Measurements from ENCODE around the gene SCNM1. TPM values are rescaled to one million over a fixed set of nuclear protein-coding genes. Genes with fewer than 3 reads are reported as not detected.

Gene SCNM1
- total and polyA plus RNA-seq, 2 experiments from 2014 or later, result 27.1 to 92.3 TPM

DNA sequence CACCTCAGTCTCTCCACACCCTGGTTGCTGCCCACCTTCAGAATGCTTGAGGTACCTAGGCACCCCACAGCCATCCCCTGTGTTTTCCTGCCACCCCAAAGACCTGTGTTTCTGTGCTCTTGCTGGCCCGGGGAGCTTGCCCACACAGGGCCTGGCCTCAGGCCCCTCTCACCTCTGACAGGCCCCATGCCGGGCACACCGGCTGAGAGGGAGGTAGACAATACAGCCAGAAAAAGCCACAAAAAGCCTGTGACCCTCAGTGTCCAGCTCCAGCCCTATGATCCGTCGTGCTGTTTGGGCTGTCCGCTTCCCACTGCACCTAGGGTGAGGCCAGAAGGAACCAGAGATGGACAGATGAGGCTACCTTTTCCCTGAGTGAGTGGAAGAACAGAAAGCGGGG lies 31.0 kb upstream of the SCNM1 start:
- Histone ChIP-seq H3K9me2 (ENCODE audit: insufficient read depth) (no peaks in the 10 kb centered on the region), H3K4me1 (ENCODE audit: insufficient read depth) (peaks cover 14% of the 10 kb centered on the region; the same call in 1 of the 2 replicates), H3K4me3 (no peak overlapping the region), H3F3A (replicated peaks; ENCODE audit: low read depth) (peaks cover 4% of the 10 kb centered on the region; the same call in 1 of the 2 replicates), H3K79me2 (replicated peaks; ENCODE audit: insufficient read depth) (no peaks in the 10 kb centered on the region), H4K20me1 (replicated peaks; ENCODE audit: insufficient read depth) (no peaks in the 10 kb centered on the region; the same call in 1 of the 2 replicates), H3K27me3 (ENCODE audit: insufficient read depth) (peaks cover 38% of the 10 kb centered on the region), H3K36me3 (ENCODE audit: insufficient read depth) (no peaks in the 10 kb centered on the region), H3K27ac (ENCODE audit: low read depth) (no peak overlapping the region), H2AFZ (no peak overlapping the region), H3K4me2 (no peak overlapping the region)
- H3K27ac Mint-ChIP-seq, result no peak overlapping the region
- peaks cover 43% of the 10 kb centered on the region for H3K27me3 Mint-ChIP-seq (ENCODE audit: insufficient read depth, low read depth, poor library complexity)
- TF ChIP-seq ZNF331 (CRISPR knock-in tag; IDR thresholded peaks at IDR 0.05; ENCODE audit: low read depth) (no peak), STAT1 (IDR thresholded peaks at IDR 0.05; ENCODE audit: unreplicated experiment) (no peak), EZH2phosphoT487 (IDR thresholded peaks at IDR 0.05; ENCODE audit: unreplicated experiment) (no peak), ZNF114 (CRISPR knock-in tag; IDR thresholded peaks at IDR 0.05) (no peak), NANOG (IDR thresholded peaks at IDR 0.05; ENCODE audit: borderline replicate concordance) (no peak), POLR2AphosphoS5 (IDR thresholded peaks at IDR 0.05; ENCODE audit: low read depth) (no peak)
- TF ChIP-seq, protein P1, sequence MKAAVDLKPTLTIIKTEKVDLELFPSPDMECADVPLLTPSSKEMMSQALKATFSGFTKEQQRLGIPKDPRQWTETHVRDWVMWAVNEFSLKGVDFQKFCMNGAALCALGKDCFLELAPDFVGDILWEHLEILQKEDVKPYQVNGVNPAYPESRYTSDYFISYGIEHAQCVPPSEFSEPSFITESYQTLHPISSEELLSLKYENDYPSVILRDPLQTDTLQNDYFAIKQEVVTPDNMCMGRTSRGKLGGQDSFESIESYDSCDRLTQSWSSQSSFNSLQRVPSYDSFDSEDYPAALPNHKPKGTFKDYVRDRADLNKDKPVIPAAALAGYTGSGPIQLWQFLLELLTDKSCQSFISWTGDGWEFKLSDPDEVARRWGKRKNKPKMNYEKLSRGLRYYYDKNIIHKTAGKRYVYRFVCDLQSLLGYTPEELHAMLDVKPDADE (IDR thresholded peaks at IDR 0.05), result no peak
- H3K9me3 Mint-ChIP-seq, result no peaks in the 10 kb centered on the region
- no peak overlapping the region for H3K4me3 Mint-ChIP-seq
- no peak for DNase-seq (ENCODE audit: low spot score)
- peaks cover 11% of the 10 kb centered on the region for H3K4me1 Mint-ChIP-seq
- no peak for ATAC-seq
- H3K36me3 Mint-ChIP-seq (ENCODE audit: low read depth), result peaks cover 34% of the 10 kb centered on the region

DNA sequence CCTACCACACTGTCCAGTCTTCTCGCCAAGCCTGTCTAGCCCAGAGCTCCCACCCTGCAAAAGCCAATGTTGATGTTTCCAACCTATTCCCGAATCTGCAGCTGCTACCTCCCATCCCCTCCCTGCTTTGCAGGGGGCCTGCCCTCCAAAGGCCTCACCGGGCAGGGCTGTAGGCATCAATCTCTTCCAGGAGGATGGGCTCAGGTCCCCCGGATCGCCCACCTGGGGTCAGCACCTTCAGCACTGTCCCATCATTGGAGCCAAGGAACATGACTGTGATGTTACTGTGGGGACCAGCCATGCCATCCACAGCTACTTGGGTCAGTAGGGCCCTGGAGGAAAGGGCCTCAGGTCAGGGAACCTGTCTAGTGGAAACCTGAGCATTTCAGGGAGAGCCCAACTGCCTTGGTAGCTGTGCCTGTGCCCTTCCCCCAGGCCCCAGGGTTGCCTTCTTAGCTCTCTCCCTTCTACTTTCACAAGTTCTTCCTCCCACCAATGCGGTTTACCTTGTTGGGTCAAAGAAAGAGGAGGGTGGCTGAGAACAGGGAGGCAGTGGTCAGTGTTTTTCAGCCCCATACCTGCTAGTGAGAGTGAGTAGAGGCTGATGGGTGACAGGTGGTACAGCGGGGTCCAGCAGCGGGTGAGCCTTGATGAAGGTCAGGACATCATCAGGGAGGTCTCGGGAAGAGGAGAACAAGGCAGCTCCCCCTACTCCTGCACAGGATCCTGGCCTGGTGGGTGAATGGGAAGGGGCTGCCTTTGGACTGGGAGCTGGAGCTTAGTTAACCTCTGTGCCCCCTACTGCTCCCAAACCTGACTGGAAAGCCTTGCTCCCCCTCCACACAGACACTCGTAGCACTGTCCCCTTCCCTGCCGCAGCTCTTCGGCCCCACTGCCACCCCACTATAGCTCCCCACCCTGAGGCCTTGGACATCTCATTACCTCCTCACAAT lies 30.2 kb upstream of the SCNM1 start:
- Mint-ChIP-seq H3K27ac (no peak overlapping the region), H3K4me3 (no peak overlapping the region), H3K4me1 (peaks cover 5% of the 10 kb centered on the region), H3K36me3 (ENCODE audit: low read depth) (peaks cover 34% of the 10 kb centered on the region), H3K9me3 (no peaks in the 10 kb centered on the region), H3K27me3 (ENCODE audit: insufficient read depth, low read depth, poor library complexity) (peaks cover 45% of the 10 kb centered on the region)
- Histone ChIP-seq H3K27ac (ENCODE audit: low read depth) (no peak overlapping the region), H3K27me3 (ENCODE audit: insufficient read depth) (peaks cover 33% of the 10 kb centered on the region), H2AFZ (no peak overlapping the region), H3K36me3 (ENCODE audit: insufficient read depth) (no peaks in the 10 kb centered on the region), H3F3A (replicated peaks; ENCODE audit: low read depth) (peaks cover 4% of the 10 kb centered on the region; the same call in 1 of the 2 replicates), H3K9me2 (ENCODE audit: insufficient read depth) (no peaks in the 10 kb centered on the region), H3K4me2 (no peak overlapping the region), H3K4me1 (ENCODE audit: insufficient read depth) (peaks cover 7% of the 10 kb centered on the region; the same call in 1 of the 2 replicates), H3K79me2 (replicated peaks; ENCODE audit: insufficient read depth) (no peaks in the 10 kb centered on the region), H4K20me1 (replicated peaks; ENCODE audit: insufficient read depth) (no peaks in the 10 kb centered on the region; the same call in 1 of the 2 replicates), H3K4me3 (no peak overlapping the region)
- TF ChIP-seq POLR2AphosphoS5 (IDR thresholded peaks at IDR 0.05; ENCODE audit: low read depth) (no peak), ZNF114 (CRISPR knock-in tag; IDR thresholded peaks at IDR 0.05) (no peak), STAT1 (IDR thresholded peaks at IDR 0.05; ENCODE audit: unreplicated experiment) (no peak), NANOG (IDR thresholded peaks at IDR 0.05; ENCODE audit: borderline replicate concordance) (no peak), EZH2phosphoT487 (IDR thresholded peaks at IDR 0.05; ENCODE audit: unreplicated experiment) (no peak)
- TF ChIP-seq, protein P2, sequence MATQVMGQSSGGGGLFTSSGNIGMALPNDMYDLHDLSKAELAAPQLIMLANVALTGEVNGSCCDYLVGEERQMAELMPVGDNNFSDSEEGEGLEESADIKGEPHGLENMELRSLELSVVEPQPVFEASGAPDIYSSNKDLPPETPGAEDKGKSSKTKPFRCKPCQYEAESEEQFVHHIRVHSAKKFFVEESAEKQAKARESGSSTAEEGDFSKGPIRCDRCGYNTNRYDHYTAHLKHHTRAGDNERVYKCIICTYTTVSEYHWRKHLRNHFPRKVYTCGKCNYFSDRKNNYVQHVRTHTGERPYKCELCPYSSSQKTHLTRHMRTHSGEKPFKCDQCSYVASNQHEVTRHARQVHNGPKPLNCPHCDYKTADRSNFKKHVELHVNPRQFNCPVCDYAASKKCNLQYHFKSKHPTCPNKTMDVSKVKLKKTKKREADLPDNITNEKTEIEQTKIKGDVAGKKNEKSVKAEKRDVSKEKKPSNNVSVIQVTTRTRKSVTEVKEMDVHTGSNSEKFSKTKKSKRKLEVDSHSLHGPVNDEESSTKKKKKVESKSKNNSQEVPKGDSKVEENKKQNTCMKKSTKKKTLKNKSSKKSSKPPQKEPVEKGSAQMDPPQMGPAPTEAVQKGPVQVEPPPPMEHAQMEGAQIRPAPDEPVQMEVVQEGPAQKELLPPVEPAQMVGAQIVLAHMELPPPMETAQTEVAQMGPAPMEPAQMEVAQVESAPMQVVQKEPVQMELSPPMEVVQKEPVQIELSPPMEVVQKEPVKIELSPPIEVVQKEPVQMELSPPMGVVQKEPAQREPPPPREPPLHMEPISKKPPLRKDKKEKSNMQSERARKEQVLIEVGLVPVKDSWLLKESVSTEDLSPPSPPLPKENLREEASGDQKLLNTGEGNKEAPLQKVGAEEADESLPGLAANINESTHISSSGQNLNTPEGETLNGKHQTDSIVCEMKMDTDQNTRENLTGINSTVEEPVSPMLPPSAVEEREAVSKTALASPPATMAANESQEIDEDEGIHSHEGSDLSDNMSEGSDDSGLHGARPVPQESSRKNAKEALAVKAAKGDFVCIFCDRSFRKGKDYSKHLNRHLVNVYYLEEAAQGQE (IDR thresholded peaks at IDR 0.05; ENCODE audit: unreplicated experiment), result no peak
- TF ChIP-seq, protein P1 (IDR thresholded peaks at IDR 0.05), result no peak
- TF ChIP-seq, protein P3, sequence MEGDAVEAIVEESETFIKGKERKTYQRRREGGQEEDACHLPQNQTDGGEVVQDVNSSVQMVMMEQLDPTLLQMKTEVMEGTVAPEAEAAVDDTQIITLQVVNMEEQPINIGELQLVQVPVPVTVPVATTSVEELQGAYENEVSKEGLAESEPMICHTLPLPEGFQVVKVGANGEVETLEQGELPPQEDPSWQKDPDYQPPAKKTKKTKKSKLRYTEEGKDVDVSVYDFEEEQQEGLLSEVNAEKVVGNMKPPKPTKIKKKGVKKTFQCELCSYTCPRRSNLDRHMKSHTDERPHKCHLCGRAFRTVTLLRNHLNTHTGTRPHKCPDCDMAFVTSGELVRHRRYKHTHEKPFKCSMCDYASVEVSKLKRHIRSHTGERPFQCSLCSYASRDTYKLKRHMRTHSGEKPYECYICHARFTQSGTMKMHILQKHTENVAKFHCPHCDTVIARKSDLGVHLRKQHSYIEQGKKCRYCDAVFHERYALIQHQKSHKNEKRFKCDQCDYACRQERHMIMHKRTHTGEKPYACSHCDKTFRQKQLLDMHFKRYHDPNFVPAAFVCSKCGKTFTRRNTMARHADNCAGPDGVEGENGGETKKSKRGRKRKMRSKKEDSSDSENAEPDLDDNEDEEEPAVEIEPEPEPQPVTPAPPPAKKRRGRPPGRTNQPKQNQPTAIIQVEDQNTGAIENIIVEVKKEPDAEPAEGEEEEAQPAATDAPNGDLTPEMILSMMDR (conservative IDR thresholded peaks at IDR 0.05; ENCODE audit: low read depth in 2 of 2), result peak; percentile 43 to 68
- DNase-seq (ENCODE audit: low spot score) (peak; percentile 40), ATAC-seq (no peak)

All from GM23338 (cell line).